ENCODE data around the gene FIGNL2.
"Not testable (repeated sequence)": the region's sequence is repeated elsewhere in the genome, so short reads cannot be mapped to it uniquely, and the experiment has no call there.

The FIGNL2 gene

GRCh38 chr12:51834411-51834810 lies 14.1 kb downstream of the FIGNL2 start:
- DNase-seq (ENCODE audit: low read depth), result no peak

DNA sequence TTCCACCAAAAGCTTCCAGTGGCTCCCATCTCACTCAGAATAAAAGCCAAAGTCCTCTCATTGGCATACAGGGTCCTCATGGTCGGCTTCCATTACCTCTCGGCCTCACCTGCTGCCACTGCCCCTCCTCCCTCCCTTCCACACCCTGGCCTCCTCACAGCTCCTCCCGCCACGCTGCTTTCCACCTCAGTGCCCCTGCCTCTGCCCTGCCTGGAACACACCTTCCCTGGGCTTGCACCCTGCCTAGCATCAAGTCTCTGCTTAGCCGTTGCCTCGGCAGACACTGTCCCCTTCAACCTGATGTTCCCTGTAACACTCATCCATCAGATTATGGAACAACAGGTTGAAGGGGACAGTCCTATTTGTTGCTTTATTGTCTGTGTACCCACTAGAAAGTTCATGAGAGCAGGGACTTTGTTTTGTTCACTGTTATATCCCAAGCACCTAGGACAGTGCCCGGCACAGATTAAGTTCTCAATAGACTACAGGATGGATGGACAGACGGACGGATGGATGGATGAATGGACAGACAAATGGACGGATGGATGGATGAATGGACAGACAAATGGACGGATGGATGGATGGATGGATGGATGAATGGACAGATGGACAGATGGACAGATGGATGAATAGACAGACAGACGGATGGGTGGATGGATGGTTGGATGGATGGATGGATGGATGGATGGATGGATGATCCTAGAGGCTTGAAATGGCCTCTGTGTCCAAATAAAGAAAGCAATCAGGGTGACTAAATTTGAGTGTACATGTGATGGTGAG lies 14.9 kb downstream of the FIGNL2 start:
- no peak for DNase-seq (ENCODE audit: low read depth)

GRCh38 chr12:51832354-51833107 lies 16.0 kb downstream of the FIGNL2 start:
- no peak for DNase-seq (ENCODE audit: low read depth)

DNA sequence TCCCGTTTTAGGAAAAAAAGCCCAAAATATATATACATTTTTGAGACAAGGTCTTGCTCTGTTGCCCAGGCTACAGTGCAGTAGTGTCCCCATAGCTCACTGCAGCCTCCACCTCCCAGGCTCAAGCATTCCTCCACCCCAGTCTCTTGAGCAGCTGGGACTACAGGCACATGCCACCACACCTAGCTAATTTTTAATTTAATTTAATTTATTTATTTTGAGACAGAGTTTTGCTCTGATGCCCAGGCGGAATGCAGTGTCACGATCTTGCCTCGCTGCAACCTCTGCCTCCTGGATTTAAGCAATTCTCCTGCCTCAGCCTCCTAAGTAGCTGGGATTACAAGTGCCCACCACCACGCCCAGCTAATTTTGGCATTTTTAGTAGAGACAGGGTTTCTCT lies 16.7 kb downstream of the FIGNL2 start:
- DNase-seq (ENCODE audit: low read depth), result not testable (repeated sequence)

DNA sequence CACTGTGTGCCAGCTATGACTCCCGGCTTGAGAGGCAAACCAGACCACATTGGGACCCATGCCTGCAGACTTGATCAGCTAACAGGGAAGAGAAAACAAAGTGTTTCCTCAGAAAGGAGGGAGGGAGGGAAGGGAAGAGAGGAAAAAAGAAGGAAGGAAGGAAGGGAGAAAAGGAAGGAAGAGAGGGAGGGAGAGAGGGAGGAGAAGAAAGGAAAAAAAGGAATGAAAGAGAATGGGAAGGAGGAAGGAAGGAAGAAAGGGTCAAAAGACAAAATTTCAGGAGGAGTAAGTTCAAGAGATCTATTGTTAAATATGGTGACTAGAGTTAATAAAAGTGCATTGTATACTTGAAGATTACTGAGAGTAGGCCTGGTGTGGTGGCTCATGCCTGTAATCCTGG lies 18.9 kb downstream of the FIGNL2 start:
- no peak for DNase-seq (ENCODE audit: low read depth)

- DNase-seq (ENCODE audit: low read depth), result no peak
Measured at GRCh38 chr12:51829011-51829481, 19.5 kb downstream of the FIGNL2 start.

GRCh38 chr12:51827925-51828818 lies 20.3 kb downstream of the FIGNL2 start:
- no peak for DNase-seq (ENCODE audit: low read depth)

GRCh38 chr12:51826881-51827280 lies 21.6 kb downstream of the FIGNL2 start:
- no peak for DNase-seq (ENCODE audit: low read depth)

- DNase-seq (ENCODE audit: low read depth), result no peak
Measured at GRCh38 chr12:51825216-51825615, 23.3 kb downstream of the FIGNL2 start.

- peak; percentile 59 for DNase-seq (ENCODE audit: low read depth)
Measured at GRCh38 chr12:51823875-51824565, 24.5 kb downstream of the FIGNL2 start.

DNA sequence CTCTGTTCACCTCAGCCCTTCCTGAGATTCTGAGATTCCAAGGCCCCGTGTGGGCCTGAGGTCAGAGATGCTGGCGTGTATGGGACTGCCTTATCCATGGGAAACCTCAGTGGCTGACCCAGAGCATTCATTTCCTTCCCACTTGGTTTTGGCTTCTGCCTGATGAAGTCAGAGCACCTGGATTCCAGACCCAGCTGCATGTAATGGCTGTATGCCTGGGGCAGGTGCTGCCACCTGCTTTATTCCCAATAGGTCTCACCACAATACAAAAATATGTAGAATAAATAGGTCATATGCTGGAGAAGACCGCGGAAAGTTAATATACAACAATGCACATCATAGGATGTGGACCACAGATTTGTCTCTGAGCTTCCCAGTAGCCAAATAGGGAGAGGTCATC lies 25.6 kb downstream of the FIGNL2 start:
- no peak for DNase-seq (ENCODE audit: low read depth)

GRCh38 chr12:51822261-51822616 lies 26.3 kb downstream of the FIGNL2 start:
- DNase-seq (ENCODE audit: low read depth), result no peak

DNA sequence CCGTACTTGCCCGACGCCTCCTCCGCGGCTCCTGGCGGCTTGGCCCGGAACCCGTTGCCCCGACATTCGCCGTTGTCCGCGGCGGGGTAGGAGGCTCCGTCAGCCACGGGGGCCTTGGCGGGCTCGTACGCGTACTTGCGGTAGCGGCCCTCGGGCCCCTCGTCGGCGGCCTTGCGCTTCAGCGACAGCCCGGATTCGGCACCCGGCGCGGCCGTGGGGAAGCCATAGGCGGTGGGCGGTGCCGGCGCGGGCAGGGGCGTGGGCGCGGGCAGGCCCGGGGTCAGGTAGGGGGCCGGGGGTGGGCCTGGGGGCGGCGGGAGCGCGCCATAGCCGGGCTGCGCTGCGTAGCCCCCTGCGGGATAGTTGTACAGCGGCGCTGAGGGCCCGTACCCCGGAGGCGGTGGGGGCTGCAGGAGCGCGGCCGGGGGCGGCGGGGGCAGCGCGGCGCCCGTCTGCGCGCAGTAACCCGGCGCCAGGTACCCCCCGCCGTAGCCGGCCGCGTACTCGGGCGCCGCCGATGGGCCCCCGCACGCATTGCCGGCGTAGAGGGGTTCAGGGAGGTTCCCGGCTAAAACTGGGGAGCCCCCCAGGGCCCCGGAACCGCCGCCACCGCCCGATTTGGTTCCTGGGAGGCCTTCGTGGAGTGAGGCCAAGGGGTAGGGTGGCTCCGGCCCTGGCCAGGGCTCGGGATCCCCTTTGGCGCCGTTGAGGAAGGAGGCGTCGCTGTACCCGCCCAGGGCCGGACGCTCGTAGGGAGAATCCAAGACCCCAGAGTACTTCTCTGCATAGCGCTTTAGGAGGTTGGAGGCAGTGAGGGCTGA lies 26.9 kb downstream of the FIGNL2 start:
- DNase-seq (ENCODE audit: low read depth), result no peak

- no peak for DNase-seq (ENCODE audit: low read depth)
Measured at GRCh38 chr12:51820526-51821439, 27.7 kb downstream of the FIGNL2 start.

DNA sequence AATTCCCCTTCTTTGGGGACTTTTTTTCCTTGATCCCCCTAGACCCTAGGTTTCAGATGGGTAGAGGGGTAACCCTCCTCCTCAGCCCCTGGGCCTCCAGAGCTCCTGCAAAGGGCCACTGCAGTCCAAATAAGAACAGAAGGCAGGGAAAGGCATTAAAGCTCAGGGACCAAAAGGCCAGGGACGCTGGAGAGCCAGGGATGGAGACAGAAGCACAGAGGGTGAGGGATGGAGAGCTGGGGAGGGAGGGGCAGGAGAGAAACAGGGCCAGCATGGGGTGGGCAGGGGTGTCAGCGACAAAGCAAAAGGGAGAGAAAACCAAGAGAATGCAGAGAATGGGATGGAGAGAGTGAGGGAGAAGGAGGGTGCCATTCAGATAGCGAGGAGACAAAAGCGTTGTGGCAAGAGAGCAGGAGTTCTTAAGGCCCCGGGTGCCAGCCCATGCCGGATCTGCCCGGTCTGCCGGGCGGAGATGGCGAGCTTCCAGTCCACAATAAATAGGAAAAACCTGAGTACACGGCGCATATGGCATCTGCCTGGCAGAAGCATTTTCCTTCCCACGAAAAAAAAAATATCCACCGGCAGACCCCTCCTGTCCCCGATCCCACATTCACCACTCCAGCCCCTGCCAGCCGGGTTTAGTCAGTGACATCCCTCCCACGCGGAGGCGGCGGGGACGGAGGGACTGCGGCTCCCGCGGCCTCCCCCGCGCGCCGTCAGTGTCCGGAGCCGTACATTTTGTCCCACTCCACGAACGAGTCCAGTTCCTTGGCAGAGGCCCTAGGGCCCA lies 28.6 kb downstream of the FIGNL2 start:
- DNase-seq (ENCODE audit: low read depth), result peak; percentile 25

- DNase-seq (ENCODE audit: low read depth), result peak; percentile 75
Measured at GRCh38 chr12:51818566-51819300, 29.8 kb downstream of the FIGNL2 start.

DNA sequence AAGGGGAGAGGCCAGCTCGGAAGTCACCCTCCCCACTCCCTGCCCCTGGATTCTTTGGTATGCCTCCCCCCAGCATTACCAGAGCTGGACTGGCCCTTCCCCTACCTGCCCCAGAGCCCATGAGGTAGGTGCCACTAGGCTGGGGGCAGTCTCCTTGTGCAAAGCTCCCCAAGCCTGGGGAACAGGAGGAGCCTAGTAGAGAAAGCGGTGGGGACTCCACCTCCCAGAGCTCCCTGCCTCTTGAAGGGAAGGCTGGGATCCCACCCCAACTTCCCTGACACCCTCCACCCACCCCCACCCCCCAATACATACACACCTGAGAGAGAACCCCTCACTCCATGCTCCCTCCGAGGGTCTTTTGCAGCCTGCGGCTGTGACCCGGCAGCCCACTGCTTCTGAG lies 30.4 kb downstream of the FIGNL2 start:
- no peak for DNase-seq (ENCODE audit: low read depth)
